HG03520 (cell line): ENCODE results near the gene MFSD6.
"Not testable (repeated sequence)": the region's sequence is repeated elsewhere in the genome, so short reads cannot be mapped to it uniquely, and the experiment has no call there.

Experiments used
- ATAC-seq: cut with Tn5 transposase; IDR thresholded peaks from one replicate; pipeline ENCODE4 v1.9.1; 2021; ENCODE audit warnings: mild to moderate bottlenecking, moderate library complexity; ENCODE audit not compliant: unreplicated experiment

The MFSD6 gene

DNA sequence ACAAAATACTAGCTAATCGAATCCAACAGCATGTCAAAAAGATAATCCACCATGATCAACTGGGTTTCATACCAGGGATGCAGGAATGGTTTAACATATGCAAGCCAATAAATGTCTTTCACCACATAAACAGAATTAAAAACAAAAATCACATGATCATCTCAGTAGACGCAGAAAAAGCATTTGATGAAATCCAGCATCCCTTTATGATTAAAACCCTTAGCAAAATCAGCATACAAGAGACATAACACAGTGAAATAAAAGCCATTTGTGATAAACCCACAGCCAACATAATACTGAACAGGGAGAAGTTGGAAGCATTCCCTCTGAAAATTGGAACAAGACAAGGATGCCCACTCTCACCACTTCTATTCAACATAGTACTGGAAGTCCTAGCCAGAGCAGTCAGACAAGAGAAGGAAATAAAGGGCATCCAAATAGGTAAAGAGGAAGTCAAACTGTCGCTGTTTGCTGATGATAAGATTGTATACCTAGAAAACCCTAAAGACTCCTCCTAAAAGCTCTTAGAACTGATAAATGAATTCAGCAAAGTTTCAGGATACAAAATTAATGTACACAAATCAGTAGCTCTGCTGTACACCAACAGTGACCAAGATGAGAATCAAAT is 86.6 kb downstream of the MFSD6 start:
- ATAC-seq = not testable (repeated sequence)

DNA sequence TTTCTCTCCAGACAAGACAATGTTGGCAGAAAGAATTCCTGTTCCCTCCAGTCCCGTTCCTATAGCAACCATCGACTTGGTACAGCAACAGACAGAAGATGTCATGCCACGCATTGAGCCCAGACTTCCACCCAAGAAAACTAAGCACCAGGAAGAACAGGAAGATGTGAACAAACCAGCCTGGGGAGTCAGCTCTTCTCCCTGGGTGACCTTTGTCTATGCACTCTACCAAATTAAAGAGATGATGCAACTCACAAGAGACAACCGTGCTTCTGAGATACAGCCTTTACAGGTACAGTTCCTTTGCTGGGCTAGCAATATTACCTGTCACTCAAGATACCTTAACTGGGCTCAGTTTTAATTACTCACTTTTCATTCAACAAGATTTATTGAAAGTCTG is 89.3 kb downstream of the MFSD6 start:
- no peak for ATAC-seq

- no peak for ATAC-seq
These were observed 91.1 kb downstream of the MFSD6 start for GRCh38 chr2:190499273-190499672.

DNA sequence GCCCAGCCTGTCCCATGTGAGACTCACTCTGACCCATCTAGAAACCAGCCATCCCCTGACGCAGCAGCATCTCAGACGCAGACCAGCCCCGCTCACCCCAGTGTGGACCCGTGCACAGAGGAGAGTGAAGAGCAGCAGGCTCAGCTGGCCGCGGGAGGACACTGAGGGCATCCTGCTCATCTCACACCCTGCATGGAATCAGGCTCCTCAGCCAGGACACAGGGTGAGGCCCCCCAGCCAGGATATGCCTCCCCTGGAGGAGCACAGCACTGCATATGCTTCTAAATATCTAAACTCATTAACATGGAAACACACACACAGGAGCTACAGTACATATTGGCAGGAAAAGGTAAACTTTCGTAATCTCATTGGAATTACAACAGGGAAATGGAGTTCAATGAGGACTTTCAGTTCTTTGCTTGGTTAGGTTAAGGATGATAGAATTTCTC is 91.9 kb downstream of the MFSD6 start:
- ATAC-seq = no peak

DNA sequence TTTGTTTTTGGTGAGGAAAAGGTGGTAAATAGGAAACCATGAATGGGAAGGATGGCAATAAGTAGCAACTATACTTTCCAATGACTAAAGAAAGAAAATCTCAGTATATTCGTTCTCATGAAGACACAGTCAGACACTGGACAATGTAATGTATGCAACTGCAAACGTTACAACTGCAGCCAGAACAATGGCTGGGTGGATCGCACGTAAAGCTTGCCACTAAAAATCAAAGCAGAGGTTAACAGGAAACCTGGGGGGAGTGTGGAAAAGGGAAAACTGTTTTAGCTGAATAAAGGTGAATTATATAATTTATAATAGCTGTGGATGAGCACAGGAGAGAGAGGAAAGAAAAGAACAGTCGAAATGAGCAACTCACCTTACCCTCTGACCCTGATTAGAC is 93.1 kb downstream of the MFSD6 start:
- no peak for ATAC-seq

DNA sequence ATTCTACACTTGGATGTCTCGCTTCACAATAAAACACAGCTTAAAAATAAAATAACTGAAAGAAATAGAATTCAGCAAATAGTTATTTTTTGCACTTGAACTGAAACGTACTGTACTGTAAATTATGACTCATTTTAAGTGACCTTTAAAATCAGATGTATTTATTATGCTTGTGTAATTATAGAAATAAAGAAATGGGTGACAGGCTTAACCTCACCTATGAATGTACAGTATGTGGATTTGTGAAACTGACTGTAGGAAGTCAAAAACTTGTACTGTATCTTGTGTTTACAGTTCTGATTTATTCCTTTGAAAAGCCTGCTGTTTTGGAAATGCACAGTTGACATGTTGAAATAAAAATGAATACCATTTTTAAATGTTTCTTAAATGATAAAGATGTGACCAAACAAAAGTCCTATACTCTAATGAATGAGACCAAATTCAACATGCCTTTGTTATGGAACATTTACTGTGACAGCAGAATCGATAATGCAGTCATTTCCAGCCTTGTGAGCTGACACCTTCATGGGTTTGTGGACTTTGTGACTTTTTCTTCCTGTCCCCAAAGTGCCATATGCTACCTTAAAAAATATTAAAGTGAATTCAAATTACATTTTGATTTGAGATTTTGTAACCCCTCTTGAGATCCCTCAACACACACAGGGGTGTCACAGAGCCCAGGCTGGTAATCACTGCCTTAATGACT is 93.7 kb downstream of the MFSD6 start:
- ATAC-seq = no peak

DNA sequence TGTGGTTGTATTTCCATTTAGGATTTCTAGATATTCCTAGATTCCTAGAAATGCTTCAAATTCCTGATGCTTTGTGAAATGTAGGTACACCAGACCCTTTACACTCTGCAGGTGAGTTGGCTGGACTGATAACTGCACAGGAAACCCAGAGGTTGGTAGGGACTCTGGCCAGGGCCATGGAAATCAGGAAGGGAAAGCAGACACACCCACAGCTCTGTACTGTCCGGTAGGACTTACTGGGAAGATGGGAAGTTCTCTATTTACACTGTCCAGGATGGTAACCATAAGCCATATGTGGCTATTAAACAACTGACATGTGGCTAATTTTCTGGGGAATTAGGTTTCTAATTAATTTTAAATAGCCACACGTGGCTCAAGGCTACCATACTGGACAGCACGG is 94.9 kb downstream of the MFSD6 start:
- no peak for ATAC-seq

DNA sequence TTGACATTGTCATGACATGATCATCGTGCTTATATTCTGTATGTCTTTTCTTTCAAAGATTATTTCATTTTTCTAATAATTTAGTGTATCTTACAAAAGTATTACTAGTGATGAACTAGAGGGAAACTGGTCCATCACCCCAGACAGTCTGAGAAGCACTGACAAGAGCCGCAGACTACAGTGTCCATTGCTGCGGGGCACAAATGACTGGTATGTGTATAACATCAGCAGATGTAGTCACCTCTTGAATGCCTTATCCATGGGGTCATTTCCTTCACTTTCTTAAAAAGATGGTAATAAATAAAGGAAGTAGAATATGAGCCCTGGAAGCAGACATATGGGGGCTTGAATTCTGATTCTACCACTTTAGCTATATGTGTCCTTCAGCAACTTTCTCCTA is 96.8 kb downstream of the MFSD6 start:
- no peak for ATAC-seq

- ATAC-seq = no peak
These were observed 97.5 kb downstream of the MFSD6 start for GRCh38 chr2:190505696-190506095.

- no peak for ATAC-seq
These were observed 98.5 kb downstream of the MFSD6 start for GRCh38 chr2:190506666-190507065.

GRCh38 chr2:190507135-190507534 is 99.0 kb downstream of the MFSD6 start:
- no peak for ATAC-seq

DNA sequence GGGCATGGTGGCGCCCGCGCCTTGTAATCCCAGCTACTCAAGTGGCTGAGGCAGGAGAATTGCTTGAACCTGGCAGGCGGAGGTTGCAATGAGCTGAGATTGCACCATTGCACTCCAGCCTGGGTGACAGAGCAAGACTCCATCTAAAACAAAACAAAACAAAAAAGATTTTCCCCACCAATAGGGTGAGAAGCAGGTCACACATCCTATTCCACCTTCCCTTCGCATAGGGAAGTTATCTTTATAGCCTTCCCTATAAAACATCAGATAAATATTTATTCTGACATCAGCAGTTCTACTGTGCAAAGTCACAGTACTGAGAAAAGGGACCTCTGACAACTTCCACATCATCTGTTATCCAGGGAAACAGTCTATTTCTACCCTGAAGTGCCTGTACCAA is 101.7 kb downstream of the MFSD6 start:
- ATAC-seq = not testable (repeated sequence)

- ATAC-seq = no peak
These were observed 102.9 kb downstream of the MFSD6 start for GRCh38 chr2:190511104-190511503.

DNA sequence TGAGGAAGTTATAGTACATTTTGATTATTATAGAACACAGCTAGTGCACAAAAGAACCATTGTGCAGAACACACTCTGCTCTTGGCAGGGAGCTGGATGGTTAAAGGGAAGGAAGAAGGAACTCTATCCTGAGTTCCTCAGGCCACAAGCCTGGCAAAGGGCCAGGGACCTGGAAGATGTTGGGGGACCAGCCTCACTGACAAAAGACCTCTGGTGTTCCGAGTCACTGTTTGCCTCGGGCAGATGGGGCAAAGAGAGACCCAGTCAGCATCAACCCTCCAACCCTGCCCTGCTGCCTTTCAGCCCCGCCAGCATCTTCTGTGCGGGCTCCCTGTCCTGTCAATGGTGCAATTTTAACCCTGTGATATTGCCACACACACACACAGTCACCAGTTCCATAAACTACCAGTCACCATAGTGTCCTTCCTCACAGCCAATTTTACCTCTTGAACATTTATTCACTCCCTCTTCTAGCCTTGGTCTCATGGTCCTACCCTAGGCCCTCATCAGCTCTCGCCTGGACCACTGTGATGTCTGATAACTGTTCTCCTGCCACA is 104.5 kb downstream of the MFSD6 start:
- no peak for ATAC-seq

DNA sequence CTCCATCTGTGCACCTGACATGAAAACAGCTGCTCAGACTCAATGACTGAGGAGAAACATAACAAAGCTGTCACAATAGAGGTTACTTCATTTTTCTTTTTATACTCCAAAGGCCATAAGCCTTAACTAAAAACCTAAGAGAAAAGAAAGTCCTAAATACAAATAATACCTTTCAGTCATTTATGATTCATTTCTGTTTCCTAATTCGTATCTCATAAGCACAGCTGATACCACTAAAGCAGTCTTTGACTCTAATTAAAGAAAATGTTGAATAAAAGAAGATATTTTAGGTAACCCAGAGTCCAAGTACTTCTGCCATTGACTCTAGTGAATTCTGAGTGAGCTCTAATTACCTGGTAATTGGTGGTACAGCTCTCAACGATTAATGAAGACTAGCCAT is 105.7 kb downstream of the MFSD6 start:
- ATAC-seq = no peak

DNA sequence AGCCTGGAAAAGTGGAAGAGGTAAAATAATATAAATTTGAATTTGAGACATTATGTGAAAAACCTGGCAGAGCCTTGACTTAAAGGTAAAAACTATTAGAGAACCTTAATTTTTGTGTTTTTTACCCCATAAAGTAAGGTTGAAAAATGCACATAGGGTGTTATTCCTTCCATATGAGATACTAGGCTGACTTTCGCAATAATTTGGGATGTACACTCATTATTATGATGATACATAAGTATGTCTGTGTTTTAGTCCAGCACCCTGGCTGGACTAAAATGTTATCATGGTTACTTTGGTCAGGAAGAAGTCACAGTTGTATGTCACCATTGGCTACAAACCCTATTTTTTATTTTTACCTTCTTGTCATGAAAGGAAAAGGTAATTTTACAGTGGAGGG is 106.5 kb downstream of the MFSD6 start:
- no peak for ATAC-seq

- ATAC-seq = no peak
These were observed 107.5 kb downstream of the MFSD6 start for GRCh38 chr2:190515687-190516086.

DNA sequence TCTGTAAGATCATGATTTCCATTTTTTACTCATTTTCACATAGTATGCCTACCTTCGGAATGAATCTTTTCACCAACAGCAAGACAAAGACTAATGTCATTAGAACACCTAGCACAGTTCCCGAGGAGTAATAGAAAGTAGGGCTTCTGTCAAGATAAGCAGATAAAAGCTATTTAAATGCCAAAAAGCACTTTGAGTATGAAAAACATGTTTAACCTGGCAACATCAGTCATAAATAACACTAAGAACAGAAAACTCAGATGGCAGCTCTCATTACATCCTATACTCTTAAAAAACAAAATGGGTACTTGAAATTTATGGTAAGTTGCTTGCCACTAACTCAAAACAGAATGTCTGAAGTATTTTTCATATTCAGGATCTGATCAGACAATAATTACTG is 109.3 kb downstream of the MFSD6 start:
- ATAC-seq = no peak

DNA sequence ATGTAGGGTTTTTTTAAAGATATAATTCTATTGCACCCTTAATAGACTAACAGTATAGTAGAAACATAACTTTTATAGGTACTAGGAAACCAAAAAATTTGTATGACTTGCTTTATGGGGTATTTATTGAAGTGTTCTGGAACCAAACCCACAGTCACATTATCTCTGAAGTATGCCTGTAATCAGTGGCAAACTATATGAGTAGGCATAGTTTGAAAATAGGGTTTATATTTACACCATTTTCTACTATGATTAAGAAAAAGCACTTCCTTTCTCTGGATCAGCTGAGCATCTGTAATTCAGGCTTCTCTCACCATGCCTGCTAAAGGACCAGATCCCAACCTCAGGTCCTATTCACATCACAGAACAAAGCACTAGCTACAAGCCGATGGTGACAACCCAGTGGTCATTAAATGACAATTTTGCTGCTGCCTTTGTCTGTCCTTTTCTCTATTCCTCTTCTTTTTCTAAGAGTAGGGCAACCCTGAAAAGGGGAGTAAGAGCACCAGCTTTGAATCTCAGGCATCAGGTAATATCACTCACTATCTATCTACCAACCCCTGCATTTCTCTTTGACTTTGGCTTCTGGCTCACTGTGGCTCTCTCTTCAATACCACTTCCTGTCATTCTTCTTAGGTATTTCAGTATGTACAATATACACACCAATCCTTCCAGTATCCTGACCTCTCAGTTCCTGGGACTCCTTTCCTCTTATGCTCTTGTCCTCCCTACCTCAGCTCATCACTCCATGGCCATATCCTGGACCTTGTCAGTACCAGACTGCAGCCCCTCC is 112.0 kb downstream of the MFSD6 start:
- ATAC-seq = no peak

GRCh38 chr2:190524928-190525327 is 116.8 kb downstream of the MFSD6 start:
- ATAC-seq = no peak

DNA sequence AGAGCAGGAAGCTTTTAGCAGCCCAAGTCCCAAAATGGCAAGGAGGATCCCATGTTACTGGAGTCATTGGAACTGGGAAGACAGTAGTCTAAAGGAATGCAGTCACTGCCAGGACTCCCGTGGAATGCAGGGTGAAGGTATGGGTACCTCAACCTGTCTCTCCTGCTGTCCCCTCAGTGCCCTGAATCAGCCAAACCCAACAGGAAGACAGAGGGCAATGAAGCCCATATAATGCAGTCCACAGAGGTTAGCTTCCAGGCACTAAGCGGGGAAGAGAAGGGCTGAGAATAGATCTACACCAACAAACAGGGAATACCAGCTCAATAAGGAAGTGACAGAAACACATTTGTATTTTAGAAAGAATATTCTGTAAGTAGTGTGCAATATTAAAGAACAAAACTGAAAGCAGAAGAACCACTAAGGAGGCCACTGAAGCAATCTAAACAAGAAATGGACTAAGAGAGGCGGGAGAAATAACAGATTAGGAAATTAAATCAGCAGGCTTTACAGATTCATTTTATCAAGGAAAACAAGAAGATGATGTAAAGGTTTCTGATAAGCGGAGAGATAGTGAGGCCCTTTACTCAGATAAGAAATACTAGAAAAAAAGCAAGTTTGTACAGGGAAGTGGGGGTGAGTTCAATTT is 118.1 kb downstream of the MFSD6 start:
- no peak for ATAC-seq
